GM13977 (cell line): ENCODE data around the gene ANO10.

ENCODE experiments used
- DNase-seq: peaks from one replicate; pipeline ENCODE4 v3.0.0; 2012; ENCODE audit warnings: low spot score
- in situ Hi-C: fragments of 300-500 bp; cut with MboI; formaldehyde crosslinking; loops from one replicate; pipeline ENCODE4 v1.12.0; 2022; ENCODE audit warnings: low sequenced_read_pairs, low pct_unique_long_range_greater_than_20kb, mixed read lengths, inconsistent platforms; ENCODE audit not compliant: unreplicated experiment
- TF ChIP-seq, protein P1 (sequence below): IDR thresholded peaks from 2 replicates; pipeline ENCODE4 v1.5.1; 2012; ENCODE audit warnings: mild to moderate bottlenecking, control low read depth; ENCODE audit not compliant: insufficient read depth; ENCODE audit errors: extremely low read depth, missing control alignments

The ANO10 gene

DNA sequence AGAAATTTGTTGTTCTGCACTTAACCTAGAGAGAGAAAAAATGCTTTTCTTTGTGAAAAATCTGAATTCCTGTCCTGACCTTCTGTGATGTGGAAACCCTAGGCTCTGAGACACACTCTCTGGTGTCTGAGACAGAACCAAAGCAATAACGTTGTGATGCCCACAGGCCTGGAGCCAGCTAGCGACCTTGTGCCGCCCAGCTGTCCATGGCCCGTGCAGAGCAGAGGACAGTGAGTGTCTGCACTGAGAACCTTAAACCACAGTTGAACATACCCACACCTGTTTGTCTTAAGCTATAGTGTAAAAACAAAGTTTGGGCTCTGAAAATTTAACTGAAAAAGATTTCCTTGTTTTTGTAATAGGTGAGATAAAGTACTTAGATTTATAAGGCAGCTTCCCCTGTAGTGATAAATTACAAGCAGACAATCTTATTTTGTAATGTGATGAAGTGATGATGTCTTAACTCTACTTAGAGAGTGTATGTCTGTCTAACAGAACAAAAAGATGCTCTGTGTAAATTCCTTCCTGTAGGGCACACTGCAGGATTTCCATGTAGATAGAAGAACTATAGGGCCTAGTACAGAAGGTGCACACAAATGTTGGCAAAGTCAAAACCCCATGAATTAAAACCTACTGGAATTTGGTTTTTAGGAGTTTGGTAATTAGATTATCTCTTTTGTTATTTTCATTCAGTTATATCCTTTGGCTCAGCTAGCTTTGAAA, 272.8 kb downstream of the ANO10 start:
- no peak for DNase-seq
- in situ Hi-C loops, result no loop called here
- TF ChIP-seq, protein P1, sequence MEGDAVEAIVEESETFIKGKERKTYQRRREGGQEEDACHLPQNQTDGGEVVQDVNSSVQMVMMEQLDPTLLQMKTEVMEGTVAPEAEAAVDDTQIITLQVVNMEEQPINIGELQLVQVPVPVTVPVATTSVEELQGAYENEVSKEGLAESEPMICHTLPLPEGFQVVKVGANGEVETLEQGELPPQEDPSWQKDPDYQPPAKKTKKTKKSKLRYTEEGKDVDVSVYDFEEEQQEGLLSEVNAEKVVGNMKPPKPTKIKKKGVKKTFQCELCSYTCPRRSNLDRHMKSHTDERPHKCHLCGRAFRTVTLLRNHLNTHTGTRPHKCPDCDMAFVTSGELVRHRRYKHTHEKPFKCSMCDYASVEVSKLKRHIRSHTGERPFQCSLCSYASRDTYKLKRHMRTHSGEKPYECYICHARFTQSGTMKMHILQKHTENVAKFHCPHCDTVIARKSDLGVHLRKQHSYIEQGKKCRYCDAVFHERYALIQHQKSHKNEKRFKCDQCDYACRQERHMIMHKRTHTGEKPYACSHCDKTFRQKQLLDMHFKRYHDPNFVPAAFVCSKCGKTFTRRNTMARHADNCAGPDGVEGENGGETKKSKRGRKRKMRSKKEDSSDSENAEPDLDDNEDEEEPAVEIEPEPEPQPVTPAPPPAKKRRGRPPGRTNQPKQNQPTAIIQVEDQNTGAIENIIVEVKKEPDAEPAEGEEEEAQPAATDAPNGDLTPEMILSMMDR, result no peak

DNA sequence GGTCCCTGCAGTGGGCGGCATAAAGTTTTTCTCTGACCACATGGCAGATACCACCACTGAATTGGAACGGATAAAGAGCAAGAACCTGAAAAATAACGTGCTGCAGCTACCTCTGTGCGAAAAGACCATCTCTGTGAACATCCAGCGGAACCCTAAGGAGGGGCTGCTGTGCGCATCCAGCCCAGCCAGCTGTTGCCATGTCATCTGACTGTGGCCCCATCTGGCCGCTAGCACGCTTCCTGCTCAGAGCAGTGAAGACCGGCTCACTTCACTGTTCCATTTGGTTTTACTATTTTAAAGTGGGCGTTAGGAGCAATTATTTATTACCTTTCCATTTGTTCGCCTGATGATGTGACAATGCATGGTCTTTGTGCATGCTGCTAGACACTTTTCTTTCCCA, 273.5 kb downstream of the ANO10 start:
- in situ Hi-C loops, result no loop called here
- TF ChIP-seq, protein P1, result no peak
- no peak for DNase-seq

DNA sequence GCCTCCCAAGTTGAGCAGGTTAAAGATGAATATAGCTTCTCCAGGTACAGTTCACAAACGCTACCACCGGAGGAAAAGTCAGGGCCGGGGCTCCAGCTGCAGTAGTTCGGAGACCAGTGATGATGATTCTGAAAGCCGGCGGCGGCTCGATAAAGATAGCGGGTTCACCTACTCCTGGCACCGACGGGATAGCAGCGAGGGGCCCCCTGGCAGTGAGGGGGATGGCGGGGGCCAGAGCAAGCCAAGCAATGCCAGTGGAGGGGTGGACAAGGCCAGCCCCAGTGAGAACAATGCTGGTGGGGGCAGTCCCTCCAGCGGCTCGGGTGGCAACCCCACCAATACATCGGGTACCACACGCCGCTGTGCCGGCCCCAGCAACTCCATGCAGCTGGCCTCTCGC, 274.0 kb downstream of the ANO10 start:
- in situ Hi-C loops, result no loop called here
- TF ChIP-seq, protein P1, result no peak
- no peak for DNase-seq

DNA sequence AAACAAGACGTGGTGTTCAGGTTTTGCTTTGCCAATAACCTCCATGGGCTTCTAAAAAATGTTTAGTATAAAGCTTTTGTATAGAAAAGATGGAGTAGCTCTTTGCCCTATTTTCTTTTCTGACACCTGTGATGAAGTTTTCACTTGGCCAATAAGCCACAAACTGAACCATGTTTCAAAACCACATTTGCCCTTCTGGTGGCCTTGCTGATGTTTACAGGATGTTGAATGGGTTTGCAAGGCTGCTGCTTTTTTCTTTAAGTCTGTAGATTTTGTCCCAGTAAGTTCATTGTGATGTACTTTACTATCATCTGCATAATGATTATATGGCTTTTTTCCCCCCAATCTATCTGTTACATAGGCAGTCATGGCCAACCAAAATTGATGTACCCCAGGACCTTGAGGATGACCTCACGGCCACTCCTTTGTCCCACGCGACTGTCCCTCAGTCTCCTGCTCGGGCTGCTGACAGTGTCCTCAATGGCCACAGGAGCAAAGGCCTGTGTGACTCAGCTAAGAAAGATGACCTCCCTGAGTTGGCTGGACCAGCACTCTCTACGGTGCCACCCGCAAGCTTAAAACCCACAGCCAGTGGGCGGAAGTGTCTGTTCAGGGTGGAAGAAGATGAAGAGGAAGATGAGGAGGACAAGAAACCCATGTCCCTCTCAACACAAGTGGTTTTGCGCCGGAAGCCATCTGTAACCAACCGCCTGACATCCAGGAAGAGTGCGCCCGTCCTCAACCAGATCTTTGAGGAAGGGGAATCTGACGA, 274.6 kb downstream of the ANO10 start:
- DNase-seq, result no peak
- in situ Hi-C loops, result no loop called here
- TF ChIP-seq, protein P1, result no peak

DNA sequence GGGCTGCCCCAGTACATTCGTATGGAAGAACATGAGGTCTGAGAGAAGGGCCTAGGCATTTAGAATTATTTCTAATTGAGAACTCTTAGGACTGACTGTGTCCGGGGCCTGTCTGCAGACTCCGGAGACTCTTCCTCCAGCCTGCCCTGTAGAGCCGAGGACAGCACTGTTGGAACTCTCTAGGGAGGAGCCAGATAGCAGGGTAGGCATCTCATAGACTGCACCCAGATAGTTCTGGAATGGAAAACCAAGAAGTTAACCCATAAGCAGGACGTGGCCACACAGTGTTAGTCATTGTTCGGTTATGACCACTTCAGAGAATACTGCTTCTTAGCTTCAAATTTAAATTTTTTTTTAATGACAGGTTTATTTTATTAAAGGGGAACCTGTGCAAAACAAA, 275.9 kb downstream of the ANO10 start:
- in situ Hi-C loops, result no loop called here
- DNase-seq, result no peak

DNA sequence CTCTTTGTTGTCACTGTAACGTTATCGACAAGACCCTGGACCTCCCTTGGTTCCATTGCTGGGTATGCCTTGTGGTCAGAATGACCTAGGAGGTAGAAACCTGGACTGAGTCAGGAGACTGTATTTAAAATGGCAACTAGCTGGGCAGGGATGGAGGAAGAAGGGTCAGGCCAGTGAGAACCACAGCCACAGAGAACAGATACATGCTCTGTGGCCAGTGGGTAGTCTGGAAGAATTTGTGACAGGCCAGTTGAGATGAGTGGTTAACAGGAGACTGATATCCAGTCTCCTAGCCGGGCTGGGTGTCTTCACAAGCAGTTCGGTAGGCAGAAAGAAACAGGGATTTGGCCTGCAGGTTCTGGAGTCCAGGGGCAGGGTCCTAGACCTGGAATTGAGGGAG, 276.6 kb downstream of the ANO10 start:
- in situ Hi-C loops, result no loop called here
- TF ChIP-seq, protein P1, result no peak
- DNase-seq, result no peak

More for the DNA sequence above, 275.9 kb downstream of the ANO10 start:
- TF ChIP-seq, protein P1, result no peak
